GM19452 (cell line): ENCODE data around the gene FSD1.
"Not testable (repeated sequence)": the region's sequence is repeated elsewhere in the genome, so short reads cannot be mapped to it uniquely, and the experiment has no call there.

Source experiments
- ATAC-seq: cut with Tn5 transposase; IDR thresholded peaks from one replicate; pipeline ENCODE4 v1.9.1; 2021; ENCODE audit not compliant: unreplicated experiment

The FSD1 gene

GRCh38 chr19:4284176-4284958, 20.0 kb upstream of the FSD1 start:
- no peak for ATAC-seq

- ATAC-seq: no peak
Observed at GRCh38 chr19:4284974-4285373, 19.4 kb upstream of the FSD1 start.

GRCh38 chr19:4286141-4286540, 18.3 kb upstream of the FSD1 start:
- not testable (repeated sequence) for ATAC-seq

DNA sequence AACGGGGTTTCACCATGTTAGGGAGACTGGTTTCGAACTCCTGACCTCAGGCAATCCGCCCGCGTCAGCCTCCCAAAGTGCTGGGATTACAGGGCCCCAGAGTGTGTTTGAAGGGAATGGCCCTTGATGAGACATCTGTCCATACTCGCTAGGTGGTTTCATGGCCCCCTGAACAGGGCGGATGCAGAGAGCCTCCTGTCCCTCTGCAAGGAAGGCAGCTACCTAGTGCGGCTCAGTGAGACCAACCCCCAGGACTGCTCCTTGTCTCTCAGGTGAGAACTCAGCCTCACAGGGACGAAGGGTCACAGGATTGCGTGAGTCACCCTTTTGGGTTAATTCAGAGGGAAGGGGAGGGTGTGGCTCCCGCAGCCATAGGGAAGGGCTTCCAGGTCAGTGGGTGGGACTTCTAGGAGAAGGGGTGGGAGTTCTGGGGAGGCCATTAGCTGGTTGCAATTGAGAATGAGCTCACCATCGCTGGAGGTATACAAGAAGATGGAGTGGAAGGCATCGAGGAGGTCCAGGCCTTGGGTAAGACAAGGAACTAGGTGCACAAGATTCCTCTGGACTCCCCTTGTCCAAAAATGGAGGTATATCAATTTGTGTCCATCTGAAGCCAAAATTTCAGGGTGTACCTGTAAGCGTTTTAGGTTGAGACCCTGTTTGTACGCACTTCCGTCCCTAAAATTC, 16.2 kb upstream of the FSD1 start:
- ATAC-seq: no peak

DNA sequence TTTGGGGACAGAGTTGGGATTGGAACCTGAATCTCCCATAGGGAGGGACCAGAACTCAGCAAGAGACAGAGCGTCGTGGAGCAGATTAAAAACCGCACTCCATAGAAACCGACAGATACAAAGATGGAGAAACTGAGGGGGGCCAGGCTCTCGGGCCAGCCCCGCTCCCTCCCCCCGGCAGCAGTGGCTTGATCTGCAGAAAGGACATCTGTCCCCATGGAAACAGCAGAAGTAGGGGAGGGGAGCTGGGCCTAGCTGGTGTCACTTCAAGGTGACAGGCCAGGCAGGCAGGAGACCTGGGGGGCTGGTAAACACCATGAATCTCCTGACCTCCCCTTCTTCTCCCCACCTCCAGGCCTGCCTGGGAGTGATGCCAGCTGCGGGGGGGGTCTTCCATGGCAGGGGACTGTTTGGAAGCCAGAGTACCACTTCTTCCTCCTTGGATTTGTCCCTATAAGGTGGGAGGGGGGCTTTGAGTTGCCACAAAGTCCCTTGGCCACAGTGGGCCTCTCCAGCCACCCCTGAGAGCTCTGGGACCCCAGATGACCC, 13.1 kb upstream of the FSD1 start:
- no peak for ATAC-seq

- no peak for ATAC-seq
Observed at GRCh38 chr19:4292515-4292914, 11.9 kb upstream of the FSD1 start.

DNA sequence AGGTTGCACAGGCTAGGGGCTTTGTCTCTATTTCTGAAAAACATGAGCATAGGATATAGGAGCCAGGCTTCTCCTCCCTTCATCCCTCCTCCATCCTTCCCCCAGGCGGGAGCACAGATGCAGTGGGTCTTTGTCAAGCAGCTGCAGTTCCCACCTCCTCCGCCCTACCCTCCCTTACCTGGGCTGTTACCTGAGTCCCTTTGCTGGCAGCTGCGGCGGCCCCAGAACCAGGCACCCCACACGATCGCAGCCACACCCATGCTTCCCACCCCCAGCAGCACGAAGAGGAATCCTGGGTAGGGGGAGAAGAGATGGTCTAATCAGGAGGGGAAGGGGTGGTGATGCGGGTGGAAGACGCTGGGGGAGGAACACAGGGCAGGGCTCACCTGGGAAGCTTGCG, 10.0 kb upstream of the FSD1 start:
- ATAC-seq: no peak

- no peak for ATAC-seq
Observed at GRCh38 chr19:4295972-4296771, 8.2 kb upstream of the FSD1 start.

DNA sequence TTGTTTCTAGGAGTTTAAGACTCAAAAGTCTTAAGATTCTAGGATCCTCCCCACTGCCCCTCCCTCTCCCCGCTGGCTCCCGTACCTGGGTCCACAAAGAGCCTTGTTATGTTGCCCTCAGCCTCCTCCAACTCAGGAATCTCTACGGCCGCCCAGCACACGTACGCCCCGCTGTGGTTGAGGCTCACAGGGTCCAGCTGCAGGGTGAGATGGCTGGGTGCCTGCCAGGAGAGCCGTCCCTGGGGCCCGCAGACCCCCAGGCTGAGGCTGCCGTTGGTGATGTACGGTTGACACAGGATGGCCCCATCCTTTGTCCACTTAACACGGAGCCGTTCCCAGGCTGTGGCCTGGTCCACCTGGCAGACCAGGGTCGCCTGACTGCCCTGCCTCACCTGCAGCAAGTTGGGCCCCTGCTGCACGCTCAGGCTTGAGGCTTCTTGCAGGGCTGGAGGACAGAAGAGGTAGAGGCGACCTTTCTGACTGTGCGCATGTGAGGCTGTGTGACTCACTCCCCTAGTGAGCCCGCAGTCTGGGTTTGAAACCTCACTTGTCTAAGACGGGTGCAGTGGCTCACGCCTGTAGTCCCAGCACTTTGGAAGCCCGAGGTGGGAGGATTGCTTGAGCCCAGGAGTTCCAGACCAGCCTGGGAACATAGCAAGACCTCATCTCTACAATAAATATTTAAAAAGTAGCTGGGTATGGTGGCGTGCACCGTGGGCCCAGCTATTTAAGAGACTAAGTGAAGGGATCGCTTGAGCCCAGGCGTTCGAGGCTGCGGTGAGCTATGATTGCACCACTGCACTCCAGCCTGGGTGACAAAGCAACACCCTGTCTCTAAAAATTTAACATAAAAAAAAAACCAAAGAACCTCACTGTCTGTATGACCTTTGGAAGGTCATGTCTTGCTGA, 6.2 kb upstream of the FSD1 start:
- ATAC-seq: no peak

DNA sequence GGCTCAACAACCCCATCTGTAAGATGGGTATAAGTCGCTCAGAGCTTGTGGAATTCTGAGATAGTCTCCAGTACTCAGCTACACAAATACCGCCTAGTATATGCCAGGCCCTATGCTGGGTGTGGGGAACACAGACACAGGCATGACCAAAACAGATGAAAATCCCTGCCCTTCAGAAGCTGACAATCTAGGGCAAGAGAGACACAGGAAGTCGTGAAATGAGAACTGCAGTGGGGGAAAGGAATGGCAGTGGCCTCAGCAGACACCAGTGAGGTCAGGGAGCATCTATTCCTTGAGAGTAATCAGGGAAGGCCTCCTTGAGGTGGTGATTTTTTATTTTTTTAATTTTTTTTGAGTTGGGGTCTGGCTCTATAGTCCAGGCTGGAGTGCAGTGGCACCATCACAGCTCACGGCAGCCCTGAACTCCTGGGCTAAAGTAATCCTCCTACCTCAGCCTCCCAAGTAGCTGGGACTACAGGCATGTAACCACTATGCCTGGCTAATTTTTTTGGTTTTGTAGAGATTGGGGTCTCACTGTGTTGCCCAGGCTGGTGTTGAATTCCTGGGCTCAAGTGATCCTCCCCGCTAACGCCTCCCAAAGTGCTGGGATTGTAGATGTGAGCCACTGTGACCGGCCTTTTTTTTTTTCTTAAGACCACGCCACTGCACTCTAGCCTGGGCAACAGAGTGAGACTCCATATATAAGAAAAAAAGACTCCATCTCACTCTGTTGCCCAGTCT, 5.4 kb upstream of the FSD1 start:
- ATAC-seq: no peak

DNA sequence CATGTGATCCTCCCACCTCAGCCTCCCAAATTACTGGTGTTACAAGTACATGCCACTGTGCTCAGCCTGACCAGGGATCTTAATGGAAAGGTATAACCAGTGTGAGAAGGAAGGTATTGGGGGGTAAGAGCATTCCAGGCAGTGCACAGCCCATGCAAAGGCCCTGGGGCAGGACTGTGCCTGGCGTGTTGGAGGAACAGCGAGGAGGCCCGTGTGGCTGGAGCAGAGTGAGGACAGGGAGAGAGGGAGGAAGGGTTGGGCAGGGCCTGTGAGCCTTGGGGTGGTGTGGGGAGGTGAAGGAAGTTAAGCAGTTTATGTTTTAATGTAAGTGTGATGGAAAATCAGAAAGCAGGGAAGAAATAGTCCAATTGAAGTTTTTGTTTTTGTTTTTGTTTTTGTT, 3.8 kb upstream of the FSD1 start:
- ATAC-seq: no peak

- ATAC-seq: no peak
Observed at GRCh38 chr19:4301590-4302242, 2.7 kb upstream of the FSD1 start.

DNA sequence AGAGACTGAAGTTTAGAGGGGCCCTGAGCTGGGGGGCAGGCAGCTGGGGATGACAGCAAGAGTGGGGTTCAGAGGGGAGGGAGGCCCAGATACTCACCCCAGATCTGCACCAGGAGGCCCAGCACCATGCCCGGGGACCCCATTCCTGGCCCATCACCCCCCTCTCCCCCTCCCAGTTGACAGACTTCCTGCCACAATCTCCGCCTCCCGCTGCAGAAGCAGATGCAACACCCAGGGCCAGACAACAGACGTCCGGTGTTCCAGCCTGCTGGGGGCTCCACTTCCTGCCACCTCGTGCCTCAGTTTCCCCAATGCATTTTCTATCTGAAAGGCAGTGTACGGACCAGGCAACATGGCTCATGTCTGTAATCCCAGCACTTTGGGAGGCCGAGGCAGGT, 2.2 kb upstream of the FSD1 start, which contains the start of gene TMIGD2:
Gene TMIGD2 (minus strand): TSS at position 147 of the 398 bp plus-strand sequence. CDS start 4 bp downstream, at position 143.
- no peak for ATAC-seq

- ATAC-seq: no peak
Observed at GRCh38 chr19:4303819-4304537, 420 bp upstream of the FSD1 start.

DNA sequence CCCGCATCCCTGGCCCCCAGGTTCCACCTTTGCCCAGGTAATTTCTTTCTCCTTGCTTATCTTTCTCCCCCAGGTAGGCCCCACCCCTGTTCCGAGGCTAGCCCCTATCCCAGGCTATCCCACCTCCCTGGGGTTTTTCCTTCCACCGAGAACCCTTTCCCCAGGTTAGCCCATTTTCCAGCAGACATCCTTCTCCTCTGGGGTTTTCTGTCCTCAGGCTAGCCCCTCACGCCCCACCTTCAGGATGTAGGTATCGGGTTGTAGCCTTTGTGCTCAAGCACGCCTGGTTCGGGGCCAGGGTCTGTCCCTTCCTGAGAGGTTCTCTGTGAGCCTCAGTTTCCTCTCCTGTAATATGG, 837 bp downstream of the FSD1 start:
- ATAC-seq: no peak

- ATAC-seq: no peak
Observed at GRCh38 chr19:4305659-4306058, 1.3 kb downstream of the FSD1 start.

DNA sequence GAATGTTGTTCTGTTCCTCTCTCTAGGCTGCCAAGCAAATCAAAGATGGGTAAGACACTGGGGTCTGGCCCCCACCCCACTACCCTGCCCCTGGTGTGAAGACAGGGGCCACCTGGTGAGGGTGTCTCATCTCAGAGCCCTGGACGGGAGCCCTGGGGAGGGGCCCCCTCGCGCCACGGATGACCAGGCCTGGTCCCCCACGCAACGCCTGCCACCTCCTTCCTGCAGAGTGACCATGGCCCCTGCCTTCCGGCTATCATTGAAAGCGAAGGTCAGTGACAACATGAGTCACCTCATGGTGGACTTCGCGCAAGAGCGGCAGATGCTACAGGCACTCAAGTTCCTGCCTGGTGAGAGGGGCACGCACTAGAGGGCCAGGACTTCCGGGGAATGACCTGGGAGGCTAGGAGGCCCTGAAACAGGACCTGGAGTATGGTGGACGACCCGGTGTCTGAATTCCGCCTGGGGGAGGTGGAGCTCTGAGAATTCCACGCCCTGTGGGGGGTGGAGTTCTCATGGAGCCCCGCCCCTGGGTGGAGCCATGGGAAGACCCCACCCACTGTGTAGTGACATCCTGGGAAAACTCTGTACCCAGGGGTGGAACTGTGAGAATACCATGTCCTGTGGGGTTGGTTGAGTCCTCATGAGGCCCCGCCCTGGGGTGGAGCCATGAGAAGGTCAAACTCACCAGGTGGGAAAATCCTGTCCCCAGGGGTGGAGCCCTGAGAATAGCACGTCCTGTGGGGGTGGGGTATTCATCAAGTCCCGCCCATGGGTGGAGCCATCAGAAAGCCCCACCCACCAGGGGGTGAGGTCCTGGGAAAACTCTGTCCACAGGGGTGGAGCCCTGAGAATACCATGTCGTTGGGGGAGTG, 6.1 kb downstream of the FSD1 start:
- no peak for ATAC-seq
